ENCODE measurements around the gene GALNT5. TPM values are rescaled to one million over a fixed set of nuclear protein-coding genes. Genes with fewer than 3 reads are reported as not detected.
"Not testable (repeated sequence)": the region's sequence is repeated elsewhere in the genome, so short reads cannot be mapped to it uniquely, and the experiment has no call there.

GALNT5 gene
- total RNA-seq, 4 donors from 2014 or later = 0.13 to 0.83 (median 0.17) TPM; not detected in 1

DNA sequence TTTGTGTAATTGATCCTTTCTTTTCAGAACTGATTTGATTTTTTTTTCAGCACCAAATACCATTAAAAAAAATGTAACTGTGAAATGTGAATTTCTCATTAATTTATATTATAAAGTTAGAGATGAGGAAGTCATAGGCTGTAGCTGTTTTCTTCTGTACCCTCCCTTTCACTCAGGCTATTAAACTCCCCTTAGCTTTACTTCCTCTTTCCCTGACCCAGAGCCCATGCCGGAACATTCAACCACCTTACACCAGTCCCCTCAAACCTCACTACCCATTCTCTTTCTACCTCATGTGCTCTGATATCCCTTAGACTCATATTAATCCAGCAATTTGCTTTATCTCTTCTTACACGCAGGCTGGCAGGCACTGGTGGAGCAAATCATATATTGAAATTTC, 12.4 kb downstream of the GALNT5 start:
- Histone ChIP-seq H3K36me3 (no peaks in the 10 kb centered on the region), H3K4me1 (no peaks in the 10 kb centered on the region), H3K27ac (replicated peaks in 1 of 4) (no peak overlapping the region), H3K4me3 (no peak overlapping the region), H3K27me3 (no peaks in the 10 kb centered on the region), H3K9me3 (no peaks in the 10 kb centered on the region)
- TF ChIP-seq EP300 (IDR thresholded peaks at IDR 0.05) = no peak
- no peak for TF ChIP-seq POLR2AphosphoS5 (IDR thresholded peaks at IDR 0.05)
- TF ChIP-seq POLR2A (IDR thresholded peaks at IDR 0.05; ENCODE audit: low read depth) = no peak
- TF ChIP-seq, protein P1, sequence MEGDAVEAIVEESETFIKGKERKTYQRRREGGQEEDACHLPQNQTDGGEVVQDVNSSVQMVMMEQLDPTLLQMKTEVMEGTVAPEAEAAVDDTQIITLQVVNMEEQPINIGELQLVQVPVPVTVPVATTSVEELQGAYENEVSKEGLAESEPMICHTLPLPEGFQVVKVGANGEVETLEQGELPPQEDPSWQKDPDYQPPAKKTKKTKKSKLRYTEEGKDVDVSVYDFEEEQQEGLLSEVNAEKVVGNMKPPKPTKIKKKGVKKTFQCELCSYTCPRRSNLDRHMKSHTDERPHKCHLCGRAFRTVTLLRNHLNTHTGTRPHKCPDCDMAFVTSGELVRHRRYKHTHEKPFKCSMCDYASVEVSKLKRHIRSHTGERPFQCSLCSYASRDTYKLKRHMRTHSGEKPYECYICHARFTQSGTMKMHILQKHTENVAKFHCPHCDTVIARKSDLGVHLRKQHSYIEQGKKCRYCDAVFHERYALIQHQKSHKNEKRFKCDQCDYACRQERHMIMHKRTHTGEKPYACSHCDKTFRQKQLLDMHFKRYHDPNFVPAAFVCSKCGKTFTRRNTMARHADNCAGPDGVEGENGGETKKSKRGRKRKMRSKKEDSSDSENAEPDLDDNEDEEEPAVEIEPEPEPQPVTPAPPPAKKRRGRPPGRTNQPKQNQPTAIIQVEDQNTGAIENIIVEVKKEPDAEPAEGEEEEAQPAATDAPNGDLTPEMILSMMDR (IDR thresholded peaks at IDR 0.05) = no peak
- 69% methylated on average over 2 of the region's 2 CpGs for WGBS
- intact Hi-C loops (cut with DNase I) = no loop called here
- DNase-seq (ENCODE audit: extremely low spot score) = no peak

DNA sequence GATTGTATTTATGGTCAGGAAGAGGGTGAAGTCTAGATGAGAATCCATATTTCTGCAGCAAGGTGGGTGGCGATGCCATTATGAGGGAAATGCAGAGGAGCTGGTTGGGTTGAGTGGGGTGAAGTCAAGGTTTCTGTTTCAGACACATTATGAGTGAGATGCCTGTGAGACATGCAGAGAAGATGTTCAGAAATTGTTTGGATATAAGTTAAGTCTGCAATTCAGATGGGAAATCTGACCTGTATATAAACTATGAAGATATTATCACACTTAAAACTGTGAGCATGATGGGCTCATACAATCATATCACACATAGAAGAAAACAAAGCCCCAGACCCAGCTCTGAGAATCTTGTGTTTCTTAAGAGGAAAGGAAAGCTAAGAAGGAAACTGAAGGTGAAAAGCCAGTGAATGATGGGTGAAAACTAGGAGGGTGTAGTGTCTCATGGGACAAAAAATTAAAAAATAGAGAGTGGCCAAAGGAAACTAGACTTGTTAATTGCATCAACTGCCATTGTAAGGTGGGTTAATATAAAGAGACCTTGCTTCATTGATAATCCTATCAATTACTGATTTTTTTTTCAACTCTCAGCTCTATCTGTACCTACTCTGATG, 14.2 kb downstream of the GALNT5 start:
- H3K4me1 ChIP-seq = no peaks in the 10 kb centered on the region
- intact Hi-C loops (cut with DNase I) = no loop called here
- no peaks in the 10 kb centered on the region for H3K36me3 ChIP-seq
- H3K27ac ChIP-seq (replicated peaks in 1 of 4) = no peak overlapping the region
- DNase-seq (ENCODE audit: extremely low spot score) = no peak
- no peaks in the 10 kb centered on the region for H3K27me3 ChIP-seq
- no peaks in the 10 kb centered on the region for H3K9me3 ChIP-seq
- TF ChIP-seq EP300 (IDR thresholded peaks at IDR 0.05) (no peak), POLR2AphosphoS5 (IDR thresholded peaks at IDR 0.05) (no peak), POLR2A (IDR thresholded peaks at IDR 0.05; ENCODE audit: low read depth) (no peak)
- TF ChIP-seq, protein P1 (IDR thresholded peaks at IDR 0.05) = no peak
- 95% methylated on average over 1 of the region's 1 CpG for WGBS
- H3K4me3 ChIP-seq = no peak overlapping the region

DNA sequence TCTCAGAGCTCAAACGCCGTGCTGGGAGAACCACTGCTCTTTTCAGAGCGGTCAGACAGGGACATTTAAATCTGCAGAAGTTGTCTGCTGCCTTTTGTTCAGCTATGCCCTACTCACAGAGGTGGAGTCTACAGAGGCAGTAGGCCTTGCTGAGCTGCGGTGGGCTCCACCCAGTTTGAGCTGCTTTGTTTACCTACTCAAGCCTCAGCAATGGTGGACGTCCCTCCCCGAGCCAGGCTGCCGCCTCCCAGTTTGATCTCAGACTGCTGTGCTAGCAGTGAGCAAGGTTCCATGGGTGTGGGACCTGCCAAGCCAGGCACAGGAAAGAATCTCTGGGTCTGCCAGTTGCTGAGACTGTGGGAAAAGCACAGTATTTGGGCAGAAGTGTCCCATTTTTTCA, 21.8 kb downstream of the GALNT5 start:
- H3K36me3 ChIP-seq; intact Hi-C loops (cut with DNase I); H3K4me1 ChIP-seq; H3K27me3 ChIP-seq; H3K27ac ChIP-seq (replicated peaks in 1 of 4); H3K4me3 ChIP-seq; DNase-seq (ENCODE audit: extremely low spot score): not testable (repeated sequence)
- 76% methylated on average over 5 of the region's 7 CpGs for WGBS
- peaks cover 0 to 11% (median 3%) of the 10 kb centered on the region in 4 donors for H3K9me3 ChIP-seq

DNA sequence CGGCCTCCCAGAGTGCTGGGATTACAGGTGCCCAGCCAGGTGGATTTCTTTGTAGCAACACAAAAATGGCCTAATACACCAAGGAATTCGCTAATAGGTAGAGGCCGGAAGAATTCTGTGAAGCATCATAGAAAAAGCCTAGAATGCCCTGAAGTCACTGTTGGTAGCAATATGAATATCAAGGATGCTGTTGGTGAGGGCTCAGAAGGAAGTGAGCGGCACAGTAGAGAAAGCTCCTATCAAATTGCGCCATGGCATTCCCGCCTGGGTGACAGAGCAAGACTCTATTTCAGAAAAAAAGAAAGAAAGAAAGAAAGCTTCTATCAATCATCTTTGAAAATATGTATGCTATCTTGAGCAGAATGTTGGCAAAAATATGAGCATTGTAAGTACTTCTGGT, 23.8 kb downstream of the GALNT5 start:
- Histone ChIP-seq H3K4me1 (no peaks in the 10 kb centered on the region), H3K4me3 (no peak overlapping the region), H3K27me3 (peaks cover 0 to 3% (median 0%) of the 10 kb centered on the region in 4 donors), H3K9me3 (peaks cover 0 to 11% (median 3%) of the 10 kb centered on the region in 4 donors), H3K27ac (replicated peaks in 1 of 4) (no peak overlapping the region), H3K36me3 (no peaks in the 10 kb centered on the region)
- TF ChIP-seq POLR2A (IDR thresholded peaks at IDR 0.05; ENCODE audit: low read depth) (no peak), POLR2AphosphoS5 (IDR thresholded peaks at IDR 0.05) (no peak), EP300 (IDR thresholded peaks at IDR 0.05) (no peak)
- TF ChIP-seq, protein P1 (IDR thresholded peaks at IDR 0.05) = no peak
- DNase-seq (ENCODE audit: extremely low spot score) = no peak
- 90% methylated on average over 6 of the region's 6 CpGs for WGBS
- intact Hi-C loops (cut with DNase I) = no loop called here

DNA sequence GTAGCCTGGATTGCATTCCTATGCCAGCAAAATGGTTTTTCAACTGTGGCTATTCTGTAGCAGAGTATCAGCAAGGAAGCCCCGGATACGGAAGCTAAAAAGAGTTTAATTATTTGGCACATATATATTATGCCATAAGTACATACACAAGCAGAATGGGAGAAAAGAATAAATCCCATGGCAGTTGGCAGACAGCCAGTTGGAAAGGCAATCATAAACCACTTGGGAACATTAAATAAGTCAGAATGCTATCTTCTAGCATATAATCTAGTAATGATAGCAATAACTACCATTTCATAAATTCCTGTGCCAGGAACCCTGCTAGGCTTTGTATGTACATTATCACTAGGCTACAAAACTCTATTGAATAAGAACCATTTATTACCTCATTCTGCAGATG, 26.0 kb downstream of the GALNT5 start:
- H3K36me3 ChIP-seq = no peaks in the 10 kb centered on the region
- H3K4me3 ChIP-seq = no peak overlapping the region
- H3K9me3 ChIP-seq = peaks cover 0 to 7% (median 3%) of the 10 kb centered on the region in 4 donors
- intact Hi-C loops (cut with DNase I) = no loop called here
- no peaks in the 10 kb centered on the region for H3K4me1 ChIP-seq
- 55% methylated on average over 2 of the region's 2 CpGs for WGBS
- peaks cover 0 to 3% (median 0%) of the 10 kb centered on the region in 4 donors for H3K27me3 ChIP-seq
- H3K27ac ChIP-seq (replicated peaks in 1 of 4) = no peak overlapping the region
- TF ChIP-seq POLR2AphosphoS5 (IDR thresholded peaks at IDR 0.05) = no peak
- DNase-seq (ENCODE audit: extremely low spot score) = no peak

DNA sequence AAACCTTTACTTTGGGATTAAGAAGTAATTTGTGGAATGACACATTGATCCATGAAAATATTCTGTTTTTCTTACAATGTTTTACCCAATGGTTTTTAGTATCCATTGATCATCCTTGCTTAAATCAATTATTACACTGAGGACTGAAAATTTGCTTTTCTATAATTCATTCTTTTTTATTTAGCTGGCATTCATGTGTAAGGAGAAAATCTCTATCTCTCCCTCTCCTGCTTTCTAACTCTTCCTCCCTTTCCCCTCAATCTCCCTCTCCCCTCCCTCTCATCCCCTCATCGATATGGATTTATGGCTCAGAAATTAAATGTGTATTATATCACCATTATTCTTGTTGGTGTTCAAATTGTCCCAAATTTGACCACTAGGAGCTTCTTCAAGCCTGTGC, 29.7 kb downstream of the GALNT5 start:
- no peaks in the 10 kb centered on the region for H3K36me3 ChIP-seq
- intact Hi-C loops (cut with DNase I) = no loop called here
- no peak overlapping the region for H3K27ac ChIP-seq (replicated peaks in 1 of 4)
- H3K27me3 ChIP-seq = no peaks in the 10 kb centered on the region
- H3K4me1 ChIP-seq = peaks cover 0 to 6% (median 0%) of the 10 kb centered on the region in 4 donors
- H3K4me3 ChIP-seq = no peak overlapping the region
- no peak for TF ChIP-seq POLR2AphosphoS5 (IDR thresholded peaks at IDR 0.05)
- 87% methylated on average over 1 of the region's 1 CpG for WGBS
- peaks cover 0 to 2% (median 0%) of the 10 kb centered on the region in 4 donors for H3K9me3 ChIP-seq
- DNase-seq (ENCODE audit: extremely low spot score) = no peak

Measured in esophagus muscularis mucosa (tissue), 4 donors.